HepG2 (cell line): ENCODE measurements around the gene IST1. TPM values are rescaled to one million over a fixed set of nuclear protein-coding genes. Genes with fewer than 3 reads are reported as not detected.

Source experiments
- ATF1 ChIP-seq: IDR thresholded peaks from 2 replicates; pipeline ENCODE4 v1.6.1; 2016; ENCODE audit warnings: mild to moderate bottlenecking, control low read depth
- GATA4 ChIP-seq: sonication (generic); IDR thresholded peaks from 2 replicates; pipeline ENCODE4 v1.6.1; 2016; ENCODE audit warnings: antibody characterized with exemption, low read depth, borderline replicate concordance
- JDP2 ChIP-seq: sonication (generic); formaldehyde crosslinking; IDR thresholded peaks from 2 replicates; pipeline ENCODE4 v1.8.1; 2022; ENCODE audit warnings: missing genetic modification reagents, borderline replicate concordance
- KDM2A ChIP-seq: sonication (generic); formaldehyde crosslinking; IDR thresholded peaks from 2 replicates; pipeline ENCODE4 v1.4.0; 2020; ENCODE audit warnings: low read depth, missing genetic modification reagents, borderline replicate concordance
- MED13 ChIP-seq: sonication (generic); formaldehyde crosslinking; IDR thresholded peaks from 2 replicates; pipeline ENCODE4 v1.5.0; 2020; ENCODE audit warnings: missing genetic modification reagents
- NFIC ChIP-seq: IDR thresholded peaks from 2 replicates; pipeline ENCODE4 v1.6.1; 2012; ENCODE audit warnings: mild to moderate bottlenecking, low read length, inconsistent platforms
- PHF8 ChIP-seq: sonication (generic); formaldehyde crosslinking; IDR thresholded peaks from 2 replicates; pipeline ENCODE4 v1.5.0; 2020; ENCODE audit warnings: missing genetic modification reagents
- PTBP1 ChIP-seq: fragments of 200-400 bp; formaldehyde crosslinking; IDR thresholded peaks from 2 replicates; pipeline ENCODE4 v1.6.1; 2018; ENCODE audit warnings: low read length, low read depth; ENCODE audit not compliant: poor library complexity, severe bottlenecking
- ZNF225 ChIP-seq: sonication (generic); formaldehyde crosslinking; IDR thresholded peaks from 2 replicates; pipeline ENCODE4 v1.4.0; 2020; ENCODE audit warnings: mild to moderate bottlenecking, missing genetic modification reagents
- ZNF550 ChIP-seq: sonication (generic); formaldehyde crosslinking; IDR thresholded peaks from 2 replicates; pipeline ENCODE4 v1.4.0; 2020; ENCODE audit warnings: mild to moderate bottlenecking, missing genetic modification reagents, borderline replicate concordance
- ZNF558 ChIP-seq: sonication (generic); formaldehyde crosslinking; IDR thresholded peaks from 2 replicates; pipeline ENCODE4 v1.9.0; 2022; ENCODE audit warnings: mild to moderate bottlenecking, missing genetic modification reagents, borderline replicate concordance
- ZNF619 ChIP-seq: sonication (generic); formaldehyde crosslinking; IDR thresholded peaks from 2 replicates; pipeline ENCODE4 v1.4.0; 2020; ENCODE audit warnings: mild to moderate bottlenecking, missing genetic modification reagents
- ZNF678 ChIP-seq: sonication (generic); formaldehyde crosslinking; IDR thresholded peaks from 2 replicates; pipeline ENCODE4 v1.4.0; 2020; ENCODE audit warnings: mild to moderate bottlenecking, missing genetic modification reagents
- ZNF782 ChIP-seq: sonication (generic); formaldehyde crosslinking; IDR thresholded peaks from 2 replicates; pipeline ENCODE4 v1.4.0; 2020; ENCODE audit warnings: missing genetic modification reagents, mild to moderate bottlenecking, borderline replicate concordance
- ZZZ3 ChIP-seq: sonication (generic); formaldehyde crosslinking; IDR thresholded peaks from 2 replicates; pipeline ENCODE4 v1.4.0; 2020; ENCODE audit warnings: missing genetic modification reagents, mild to moderate bottlenecking, borderline replicate concordance
- polyA plus RNA-seq, 8 experiments: library from polyadenylated mRNA; depleted of rRNA in 3 of 8; stranded (reverse) in 7 of 8; unstranded in 1 of 8; fragments of >200 nt; fragmentation: Illumina TruSeq in 4 of 8; extraction: Trizol in 4 of 8; gene quantifications; 2 replicates each; pipeline versions ENCODE4 v1.2.1 to v1.2.3, GENCODE V29; 2011 to 2016; ENCODE audit warnings: low read depth in 4 of 8, missing spikeins in 1 of 8, mixed read lengths in 1 of 8; ENCODE audit not compliant: insufficient read depth in 1 of 8
- total RNA-seq, 5 experiments: library from RNA; depleted of rRNA; stranded (reverse); fragments of >200 nt; fragmentation: Illumina TruSeq; extraction: Trizol; gene quantifications; 2 replicates each; pipeline ENCODE4 v1.2.3, GENCODE V29; 2016; ENCODE audit warnings: low read depth in 1 of 5
- TF ChIP-seq, protein P1 (sequence below): sonication (generic); formaldehyde crosslinking; IDR thresholded peaks from 2 replicates; pipeline ENCODE4 v1.4.0; 2020; ENCODE audit warnings: missing genetic modification reagents
- TF ChIP-seq, protein P2 (sequence below): IDR thresholded peaks from 2 replicates; pipeline ENCODE4 v1.6.1; 2012; ENCODE audit warnings: inconsistent platforms
- TF ChIP-seq, protein P3 (sequence below): IDR thresholded peaks from 2 replicates; pipeline ENCODE4 v1.6.1; 2016; ENCODE audit warnings: mild to moderate bottlenecking, missing biosample characterization, missing genetic modification reagents
- TF ChIP-seq, protein P4 (sequence below): sonication (generic); formaldehyde crosslinking; conservative IDR thresholded peaks from 2 replicates; pipeline ENCODE4 v1.8.1; 2023; ENCODE audit warnings: missing genetic modification reagents
- TF ChIP-seq, protein P5 (sequence below): sonication (generic); formaldehyde crosslinking; conservative IDR thresholded peaks from 2 replicates; pipeline ENCODE4 v1.4.0; 2020; ENCODE audit warnings: mild to moderate bottlenecking, missing genetic modification reagents, moderate library complexity

Gene IST1
- total and polyA plus RNA-seq, 2 of the 13 experiments (the other 11 are each of a cell fraction or from before 2014, with no cell fraction given), result 346 to 415 TPM

DNA sequence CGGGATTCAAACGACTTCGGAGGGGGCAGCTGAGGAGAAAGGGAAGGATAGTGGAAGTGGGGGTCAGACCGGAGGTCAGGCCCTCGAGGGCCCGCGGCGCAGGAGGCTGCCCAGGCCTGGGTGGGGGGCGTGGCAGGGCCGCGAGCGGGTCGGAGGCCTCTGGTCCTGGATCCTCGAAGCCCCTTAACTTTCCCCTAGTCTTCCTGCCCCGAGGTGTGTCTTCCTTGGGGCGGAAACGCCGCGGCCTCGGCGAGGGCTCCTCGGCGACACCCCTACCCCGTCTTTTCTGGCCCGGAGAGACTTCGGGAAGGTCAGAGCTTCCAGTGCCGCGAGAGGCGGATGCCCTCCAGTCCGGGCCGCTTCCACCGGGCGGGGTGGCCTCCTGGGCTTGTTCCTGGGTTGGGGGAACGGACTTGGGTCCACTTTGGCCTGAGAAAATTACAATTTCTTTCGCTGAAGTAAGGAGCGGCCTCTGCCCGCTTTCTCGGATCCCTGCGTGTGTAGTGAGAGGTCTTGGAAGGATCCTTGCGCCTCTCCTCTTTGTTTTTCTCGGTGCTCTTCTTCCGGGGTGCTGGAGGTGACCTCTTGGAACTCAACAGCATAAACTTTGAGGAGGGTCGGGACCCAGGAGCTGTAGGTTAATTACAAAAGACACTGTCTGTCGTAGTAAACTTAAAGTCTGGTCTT, 491 bp downstream of the IST1 start (continued):
- 0 out of 2 replicates have a peak, but pooled peaks have one; percentile 1 for TF ChIP-seq ZNF782
- TF ChIP-seq GATA4, result no peak
- TF ChIP-seq JDP2 (CRISPR knock-in tag), result no peak
- TF ChIP-seq ZNF558 (CRISPR knock-in tag), result no peak
- TF ChIP-seq, protein P1, sequence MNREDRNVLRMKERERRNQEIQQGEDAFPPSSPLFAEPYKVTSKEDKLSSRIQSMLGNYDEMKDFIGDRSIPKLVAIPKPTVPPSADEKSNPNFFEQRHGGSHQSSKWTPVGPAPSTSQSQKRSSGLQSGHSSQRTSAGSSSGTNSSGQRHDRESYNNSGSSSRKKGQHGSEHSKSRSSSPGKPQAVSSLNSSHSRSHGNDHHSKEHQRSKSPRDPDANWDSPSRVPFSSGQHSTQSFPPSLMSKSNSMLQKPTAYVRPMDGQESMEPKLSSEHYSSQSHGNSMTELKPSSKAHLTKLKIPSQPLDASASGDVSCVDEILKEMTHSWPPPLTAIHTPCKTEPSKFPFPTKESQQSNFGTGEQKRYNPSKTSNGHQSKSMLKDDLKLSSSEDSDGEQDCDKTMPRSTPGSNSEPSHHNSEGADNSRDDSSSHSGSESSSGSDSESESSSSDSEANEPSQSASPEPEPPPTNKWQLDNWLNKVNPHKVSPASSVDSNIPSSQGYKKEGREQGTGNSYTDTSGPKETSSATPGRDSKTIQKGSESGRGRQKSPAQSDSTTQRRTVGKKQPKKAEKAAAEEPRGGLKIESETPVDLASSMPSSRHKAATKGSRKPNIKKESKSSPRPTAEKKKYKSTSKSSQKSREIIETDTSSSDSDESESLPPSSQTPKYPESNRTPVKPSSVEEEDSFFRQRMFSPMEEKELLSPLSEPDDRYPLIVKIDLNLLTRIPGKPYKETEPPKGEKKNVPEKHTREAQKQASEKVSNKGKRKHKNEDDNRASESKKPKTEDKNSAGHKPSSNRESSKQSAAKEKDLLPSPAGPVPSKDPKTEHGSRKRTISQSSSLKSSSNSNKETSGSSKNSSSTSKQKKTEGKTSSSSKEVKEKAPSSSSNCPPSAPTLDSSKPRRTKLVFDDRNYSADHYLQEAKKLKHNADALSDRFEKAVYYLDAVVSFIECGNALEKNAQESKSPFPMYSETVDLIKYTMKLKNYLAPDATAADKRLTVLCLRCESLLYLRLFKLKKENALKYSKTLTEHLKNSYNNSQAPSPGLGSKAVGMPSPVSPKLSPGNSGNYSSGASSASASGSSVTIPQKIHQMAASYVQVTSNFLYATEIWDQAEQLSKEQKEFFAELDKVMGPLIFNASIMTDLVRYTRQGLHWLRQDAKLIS (CRISPR knock-in tag), result no peak
- TF ChIP-seq ATF1 (CRISPR knock-in tag), result peak; percentile 48; the same call in 1 of the 2 replicates
- TF ChIP-seq, protein P2, sequence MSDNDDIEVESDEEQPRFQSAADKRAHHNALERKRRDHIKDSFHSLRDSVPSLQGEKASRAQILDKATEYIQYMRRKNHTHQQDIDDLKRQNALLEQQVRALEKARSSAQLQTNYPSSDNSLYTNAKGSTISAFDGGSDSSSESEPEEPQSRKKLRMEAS, result no peak
- no peak for TF ChIP-seq MED13 (CRISPR knock-in tag)
- 0 out of 2 replicates have a peak, but pooled peaks have one; percentile 20 for TF ChIP-seq ZNF225 (CRISPR knock-in tag)
- no peak for TF ChIP-seq KDM2A (CRISPR knock-in tag)
- no peak for TF ChIP-seq PTBP1
- TF ChIP-seq, protein P3, sequence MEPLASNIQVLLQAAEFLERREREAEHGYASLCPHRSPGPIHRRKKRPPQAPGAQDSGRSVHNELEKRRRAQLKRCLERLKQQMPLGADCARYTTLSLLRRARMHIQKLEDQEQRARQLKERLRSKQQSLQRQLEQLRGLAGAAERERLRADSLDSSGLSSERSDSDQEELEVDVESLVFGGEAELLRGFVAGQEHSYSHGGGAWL, result no peak
- TF ChIP-seq PHF8 (CRISPR knock-in tag), result peak; percentile 75
- TF ChIP-seq ZZZ3 (CRISPR knock-in tag), result no peak
- 0 out of 2 replicates have a peak, but pooled peaks have one; percentile 14 for TF ChIP-seq ZNF678 (CRISPR knock-in tag)
- TF ChIP-seq, protein P4, sequence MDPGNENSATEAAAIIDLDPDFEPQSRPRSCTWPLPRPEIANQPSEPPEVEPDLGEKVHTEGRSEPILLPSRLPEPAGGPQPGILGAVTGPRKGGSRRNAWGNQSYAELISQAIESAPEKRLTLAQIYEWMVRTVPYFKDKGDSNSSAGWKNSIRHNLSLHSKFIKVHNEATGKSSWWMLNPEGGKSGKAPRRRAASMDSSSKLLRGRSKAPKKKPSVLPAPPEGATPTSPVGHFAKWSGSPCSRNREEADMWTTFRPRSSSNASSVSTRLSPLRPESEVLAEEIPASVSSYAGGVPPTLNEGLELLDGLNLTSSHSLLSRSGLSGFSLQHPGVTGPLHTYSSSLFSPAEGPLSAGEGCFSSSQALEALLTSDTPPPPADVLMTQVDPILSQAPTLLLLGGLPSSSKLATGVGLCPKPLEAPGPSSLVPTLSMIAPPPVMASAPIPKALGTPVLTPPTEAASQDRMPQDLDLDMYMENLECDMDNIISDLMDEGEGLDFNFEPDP, result no peak
- no peak for TF ChIP-seq NFIC
- TF ChIP-seq ZNF550 (CRISPR knock-in tag), result peak; percentile 92; the same call in 1 of the 2 replicates
- TF ChIP-seq, protein P5, sequence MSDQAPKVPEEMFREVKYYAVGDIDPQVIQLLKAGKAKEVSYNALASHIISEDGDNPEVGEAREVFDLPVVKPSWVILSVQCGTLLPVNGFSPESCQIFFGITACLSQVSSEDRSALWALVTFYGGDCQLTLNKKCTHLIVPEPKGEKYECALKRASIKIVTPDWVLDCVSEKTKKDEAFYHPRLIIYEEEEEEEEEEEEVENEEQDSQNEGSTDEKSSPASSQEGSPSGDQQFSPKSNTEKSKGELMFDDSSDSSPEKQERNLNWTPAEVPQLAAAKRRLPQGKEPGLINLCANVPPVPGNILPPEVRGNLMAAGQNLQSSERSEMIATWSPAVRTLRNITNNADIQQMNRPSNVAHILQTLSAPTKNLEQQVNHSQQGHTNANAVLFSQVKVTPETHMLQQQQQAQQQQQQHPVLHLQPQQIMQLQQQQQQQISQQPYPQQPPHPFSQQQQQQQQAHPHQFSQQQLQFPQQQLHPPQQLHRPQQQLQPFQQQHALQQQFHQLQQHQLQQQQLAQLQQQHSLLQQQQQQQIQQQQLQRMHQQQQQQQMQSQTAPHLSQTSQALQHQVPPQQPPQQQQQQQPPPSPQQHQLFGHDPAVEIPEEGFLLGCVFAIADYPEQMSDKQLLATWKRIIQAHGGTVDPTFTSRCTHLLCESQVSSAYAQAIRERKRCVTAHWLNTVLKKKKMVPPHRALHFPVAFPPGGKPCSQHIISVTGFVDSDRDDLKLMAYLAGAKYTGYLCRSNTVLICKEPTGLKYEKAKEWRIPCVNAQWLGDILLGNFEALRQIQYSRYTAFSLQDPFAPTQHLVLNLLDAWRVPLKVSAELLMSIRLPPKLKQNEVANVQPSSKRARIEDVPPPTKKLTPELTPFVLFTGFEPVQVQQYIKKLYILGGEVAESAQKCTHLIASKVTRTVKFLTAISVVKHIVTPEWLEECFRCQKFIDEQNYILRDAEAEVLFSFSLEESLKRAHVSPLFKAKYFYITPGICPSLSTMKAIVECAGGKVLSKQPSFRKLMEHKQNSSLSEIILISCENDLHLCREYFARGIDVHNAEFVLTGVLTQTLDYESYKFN (CRISPR knock-in tag), result no peak
- TF ChIP-seq ZNF619 (CRISPR knock-in tag), result 0 out of 2 replicates have a peak, but pooled peaks have one; percentile 47
